Neural cell (in vitro differentiated cells): ENCODE data around the gene SLC39A10. TPM values are rescaled to one million over a fixed set of nuclear protein-coding genes. Genes with fewer than 3 reads are reported as not detected.
"Not testable (repeated sequence)": the region's sequence is repeated elsewhere in the genome, so short reads cannot be mapped to it uniquely, and the experiment has no call there.

ENCODE experiments used
- H2AFZ ChIP-seq: fragments of 200-600, 300-800 bp; sonication (generic), shearing (Covaris generic); 2 replicates; pipeline ENCODE4 v1.6.0; 2014; ENCODE audit warnings: low read depth, mild to moderate bottlenecking, antibody characterized with exemption, low read length, moderate library complexity
- H3F3A ChIP-seq: fragments of 200-600 bp; shearing (Covaris generic); 2 replicates; pipeline ENCODE4 v1.6.1; 2016; ENCODE audit warnings: mild to moderate bottlenecking, moderate library complexity, mixed read lengths, antibody characterized with exemption, low read length; ENCODE audit not compliant: insufficient read depth, poor library complexity, severe bottlenecking
- H3K27ac ChIP-seq: fragments of 200-600, 300-800 bp; sonication (generic), shearing (Covaris generic); 2 replicates; pipeline ENCODE4 v1.5.1; 2014; ENCODE audit warnings: mild to moderate bottlenecking, low read length, moderate library complexity
- H3K27me3 ChIP-seq: fragments of 300-800, 200-600 bp; sonication (generic), shearing (Covaris generic); 2 replicates; pipeline ENCODE4 v1.6.0; 2014; ENCODE audit warnings: mild to moderate bottlenecking, low read depth, low read length, moderate library complexity; ENCODE audit not compliant: insufficient read depth
- H3K36me3 ChIP-seq: fragments of 300-800, 200-600 bp; sonication (generic), shearing (Covaris generic); 2 replicates; pipeline ENCODE4 v1.5.1; 2014; ENCODE audit warnings: mild to moderate bottlenecking, antibody characterized with exemption, low read length, moderate library complexity; ENCODE audit not compliant: insufficient read depth
- H3K4me2 ChIP-seq: fragments of 300-800, 200-600 bp; sonication (generic), shearing (Covaris generic); 2 replicates; pipeline ENCODE4 v1.6.0; 2014; ENCODE audit warnings: mild to moderate bottlenecking, low read length
- H3K4me3 ChIP-seq: fragments of 300-800, 200-600 bp; sonication (generic), shearing (Covaris generic); 2 replicates; pipeline ENCODE4 v1.5.1; 2014; ENCODE audit warnings: mild to moderate bottlenecking, low read length, moderate library complexity
- H3K79me2 ChIP-seq: fragments of 200-600 bp; shearing (Covaris generic); replicated peaks from 2 replicates; pipeline ENCODE4 v1.6.0; 2014; ENCODE audit warnings: mild to moderate bottlenecking, low read length, moderate library complexity; ENCODE audit not compliant: insufficient read depth
- H3K9ac ChIP-seq: fragments of 300-800, 200-600 bp; sonication (generic), shearing (Covaris generic); 2 replicates; pipeline ENCODE4 v1.6.1; 2016; ENCODE audit warnings: mild to moderate bottlenecking, low read length, mixed read lengths
- H3K9me2 ChIP-seq: fragments of 200-600 bp; shearing (Covaris generic); 2 replicates; pipeline ENCODE4 v1.6.1; 2016; ENCODE audit warnings: mild to moderate bottlenecking, low read length, mixed read lengths; ENCODE audit not compliant: insufficient read depth
- H3K9me3 ChIP-seq: fragments of 200-600, 300-800 bp; sonication (generic), shearing (Covaris generic); 2 replicates; pipeline ENCODE4 v1.6.1; 2016; ENCODE audit warnings: mild to moderate bottlenecking, mixed run types, low read length, moderate library complexity, mixed read lengths
- H4K20me1 ChIP-seq: fragments of 200-600 bp; shearing (Covaris generic); 2 replicates; pipeline ENCODE4 v1.6.1; 2016; ENCODE audit warnings: mild to moderate bottlenecking, mixed run types; ENCODE audit not compliant: insufficient read depth
- CTCF ChIP-seq: fragments of 450-650 bp; IDR thresholded peaks from 2 replicates; pipeline ENCODE4 v1.5.1; 2014; ENCODE audit warnings: antibody characterized with exemption, mild to moderate bottlenecking, moderate library complexity; ENCODE audit not compliant: poor library complexity, severe bottlenecking
- EP300 ChIP-seq: fragments of 450-650 bp; conservative IDR thresholded peaks from 2 replicates; pipeline ENCODE4 v1.6.1; 2014; ENCODE audit warnings: antibody characterized with exemption, mild to moderate bottlenecking, moderate library complexity; ENCODE audit not compliant: poor library complexity, severe bottlenecking
- EZH2 ChIP-seq: fragments of 200-600, 300-800 bp; shearing (Covaris generic), sonication (generic); IDR thresholded peaks from 2 replicates; pipeline ENCODE4 v1.6.1; 2014; ENCODE audit warnings: antibody characterized with exemption, low read length, borderline replicate concordance, mild to moderate bottlenecking; ENCODE audit not compliant: insufficient read depth, poor library complexity, severe bottlenecking
- MXI1 ChIP-seq: fragments of 450-650 bp; conservative IDR thresholded peaks from 2 replicates; pipeline ENCODE4 v1.6.1; 2014; ENCODE audit warnings: antibody characterized with exemption, mild to moderate bottlenecking; ENCODE audit not compliant: poor library complexity, severe bottlenecking
- POLR2AphosphoS5 ChIP-seq: IDR thresholded peaks from 2 replicates; pipeline ENCODE4 v1.6.1; 2012
- RAD21 ChIP-seq: fragments of 450-650 bp; conservative IDR thresholded peaks from 2 replicates; pipeline ENCODE4 v1.6.1; 2014; ENCODE audit warnings: antibody characterized with exemption, mild to moderate bottlenecking, moderate library complexity
- REST ChIP-seq: IDR thresholded peaks from 2 replicates; pipeline ENCODE4 v1.6.1; 2012; ENCODE audit warnings: borderline replicate concordance
- SMC3 ChIP-seq: fragments of 450-650 bp; conservative IDR thresholded peaks from 2 replicates; pipeline ENCODE4 v1.6.1; 2014; ENCODE audit warnings: antibody characterized with exemption, mild to moderate bottlenecking, moderate library complexity; ENCODE audit not compliant: poor library complexity
- TAF1 ChIP-seq: IDR thresholded peaks from 2 replicates; pipeline ENCODE4 v1.6.1; 2012; ENCODE audit warnings: low read depth
- polyA plus RNA-seq: library from polyadenylated mRNA; depleted of rRNA; stranded (reverse); fragments of >200 nt; gene quantifications from 2 replicates; pipeline ENCODE4 v1.2.3, GENCODE V29; 2014

SLC39A10 gene
- polyA plus RNA-seq, 1 donor from 2014 or later: 71.7 TPM

- no peak overlapping the region for H3K4me3 ChIP-seq
- no peaks in the 10 kb centered on the region for H3F3A ChIP-seq
- no peaks in the 10 kb centered on the region for H4K20me1 ChIP-seq
- TF ChIP-seq RAD21 (no peak), MXI1 (no peak), TAF1 (no peak)
- no peaks in the 10 kb centered on the region for H3K9me3 ChIP-seq
- no peak overlapping the region for H3K27ac ChIP-seq
- no peak overlapping the region for H2AFZ ChIP-seq
- H3K9me2 ChIP-seq: no peaks in the 10 kb centered on the region
- H3K9ac ChIP-seq: no peak overlapping the region
- no peaks in the 10 kb centered on the region for H3K27me3 ChIP-seq
- H3K4me2 ChIP-seq: no peak overlapping the region
- H3K79me2 ChIP-seq: peaks cover 58% of the 10 kb centered on the region
- no peaks in the 10 kb centered on the region for H3K36me3 ChIP-seq
These were observed 5.1 kb downstream of the SLC39A10 start for GRCh38 chr2:195662138-195662537.

GRCh38 chr2:195663007-195663406, 6.0 kb downstream of the SLC39A10 start:
- TF ChIP-seq EZH2 (no peak), CTCF (no peak), POLR2AphosphoS5 (no peak), TAF1 (no peak), EP300 (no peak), MXI1 (no peak), REST (no peak), SMC3 (no peak), RAD21 (no peak)
- Histone ChIP-seq H3K4me3 (no peak overlapping the region), H3K79me2 (peaks cover 62% of the 10 kb centered on the region), H2AFZ (no peak overlapping the region), H3K27me3 (no peaks in the 10 kb centered on the region), H3K9ac (no peak overlapping the region), H3K27ac (no peak overlapping the region), H3K36me3 (no peaks in the 10 kb centered on the region), H3K4me2 (no peak overlapping the region), H3F3A (no peaks in the 10 kb centered on the region), H3K9me2 (no peaks in the 10 kb centered on the region), H3K9me3 (no peaks in the 10 kb centered on the region), H4K20me1 (no peaks in the 10 kb centered on the region)

GRCh38 chr2:195664528-195664927, 7.5 kb downstream of the SLC39A10 start:
- Histone ChIP-seq H3F3A (no peaks in the 10 kb centered on the region), H3K4me2 (no peak overlapping the region), H2AFZ (no peak overlapping the region), H3K4me3 (no peak overlapping the region), H3K9me2 (no peaks in the 10 kb centered on the region), H3K27me3 (no peaks in the 10 kb centered on the region), H3K9ac (no peak overlapping the region), H3K36me3 (no peaks in the 10 kb centered on the region), H3K79me2 (peaks cover 62% of the 10 kb centered on the region), H3K9me3 (no peaks in the 10 kb centered on the region), H4K20me1 (no peaks in the 10 kb centered on the region), H3K27ac (no peak overlapping the region)
- TF ChIP-seq CTCF (peak; percentile 44), RAD21 (peak; percentile 48), EP300 (no peak)

- not testable (repeated sequence) for H3K4me3 ChIP-seq, H3K27ac ChIP-seq, H4K20me1 ChIP-seq, H3F3A ChIP-seq, H3K36me3 ChIP-seq, H3K4me2 ChIP-seq, H2AFZ ChIP-seq, H3K9ac ChIP-seq, H3K27me3 ChIP-seq, H3K9me3 ChIP-seq, H3K9me2 ChIP-seq
- H3K79me2 ChIP-seq: peaks cover 56% of the 10 kb centered on the region
These were observed 8.1 kb downstream of the SLC39A10 start for GRCh38 chr2:195665153-195665552.
